Mesendoderm (in vitro differentiated cells): ENCODE data around the gene SRC.

Source experiments
- DNase-seq: peaks from one replicate; pipeline ENCODE4 v3.0.0; 2013
- H2AK5ac ChIP-seq: 2 replicates; pipeline ENCODE4 v1.6.1; 2013; ENCODE audit warnings: low read length, inconsistent platforms
- H2BK120ac ChIP-seq: 2 replicates; pipeline ENCODE4 v1.6.1; 2013; ENCODE audit warnings: low read depth, mild to moderate bottlenecking, low read length, moderate library complexity, mixed read lengths
- H2BK15ac ChIP-seq: replicated peaks from 2 replicates; pipeline ENCODE4 v1.6.1; 2013; ENCODE audit warnings: low read depth, mild to moderate bottlenecking, moderate library complexity
- H2BK5ac ChIP-seq: 2 replicates; pipeline ENCODE4 v1.6.1; 2013; ENCODE audit warnings: low read length, inconsistent platforms
- H3K18ac ChIP-seq: 2 replicates; pipeline ENCODE4 v1.6.1; 2013; ENCODE audit warnings: mild to moderate bottlenecking, low read length, mixed read lengths
- H3K23ac ChIP-seq: one replicate; pipeline ENCODE4 v1.6.1; 2013; ENCODE audit warnings: low read length
- H3K27ac ChIP-seq: 2 replicates; pipeline ENCODE4 v1.5.1; 2013; ENCODE audit warnings: low read depth, mild to moderate bottlenecking, inconsistent platforms, low read length, moderate library complexity
- H3K27me3 ChIP-seq: 2 replicates; pipeline ENCODE4 v1.6.1; 2013; ENCODE audit warnings: low read length, control low read depth, mild to moderate bottlenecking, inconsistent platforms; ENCODE audit not compliant: insufficient read depth, poor library complexity
- H3K36me3 ChIP-seq: 2 replicates; pipeline ENCODE4 v1.6.1; 2013; ENCODE audit warnings: low read length, inconsistent platforms; ENCODE audit not compliant: control insufficient read depth, insufficient read depth
- H3K4ac ChIP-seq: one replicate; pipeline ENCODE4 v1.6.1; 2013; ENCODE audit warnings: low read depth, mild to moderate bottlenecking, low read length, moderate library complexity
- H3K4me1 ChIP-seq: 2 replicates; pipeline ENCODE4 v1.6.1; 2013; ENCODE audit warnings: low read depth, low read length, inconsistent platforms; ENCODE audit not compliant: control insufficient read depth
- H3K4me2 ChIP-seq: 2 replicates; pipeline ENCODE4 v1.6.1; 2013; ENCODE audit warnings: low read length
- H3K4me3 ChIP-seq: 2 replicates; pipeline ENCODE4 v1.5.1; 2013; ENCODE audit warnings: mild to moderate bottlenecking, low read length
- H3K56ac ChIP-seq: one replicate; pipeline ENCODE4 v1.6.1; 2013; ENCODE audit warnings: low read length
- H3K79me1 ChIP-seq: 2 replicates; pipeline ENCODE4 v1.6.1; 2013; ENCODE audit warnings: low read length, inconsistent platforms
- H3K79me2 ChIP-seq: 2 replicates; pipeline ENCODE4 v1.6.1; 2013; ENCODE audit warnings: mild to moderate bottlenecking, low read length; ENCODE audit not compliant: control insufficient read depth, insufficient read depth
- H3K9ac ChIP-seq: 2 replicates; pipeline ENCODE4 v1.6.1; 2013; ENCODE audit warnings: low read length, inconsistent platforms
- H4K5ac ChIP-seq: one replicate; pipeline ENCODE4 v1.6.1; 2013; ENCODE audit warnings: low read length
- H4K8ac ChIP-seq: one replicate; pipeline ENCODE4 v1.6.1; 2013; ENCODE audit warnings: low read depth, mild to moderate bottlenecking, control low read depth, low read length, moderate library complexity
- WGBS: extraction: QIAGEN DNeasy Blood & Tissue Kit; methylation state at CpG from one replicate; pipeline ENCODE4 v1.1.7; 2013; ENCODE audit warnings: low lambda C conversion rate, missing lambda C conversion rate; ENCODE audit not compliant: insufficient coverage; ENCODE audit errors: extremely low coverage; 5-methylcytosine and 5-hydroxymethylcytosine counted together

The SRC gene

GRCh38 chr20:37393196-37393862 lies 47.4 kb downstream of the SRC start:
- Histone ChIP-seq H2BK5ac (no peak overlapping the region), H3K27ac (no peak overlapping the region), H3K4me2 (no peak overlapping the region), H3K4me1 (peaks cover 8% of the 10 kb centered on the region), H3K79me2 (no peaks in the 10 kb centered on the region), H2AK5ac (no peak overlapping the region), H3K79me1 (peaks cover 2% of the 10 kb centered on the region), H2BK15ac (no peak overlapping the region), H4K8ac (no peak overlapping the region), H3K56ac (no peak overlapping the region), H3K4me3 (no peak overlapping the region), H3K4ac (no peak overlapping the region), H3K9ac (no peak overlapping the region), H3K23ac (no peak overlapping the region), H4K5ac (no peak overlapping the region), H3K18ac (no peak overlapping the region), H3K36me3 (peaks cover 2% of the 10 kb centered on the region), H3K27me3 (no peaks in the 10 kb centered on the region), H2BK120ac (no peak overlapping the region)
- no CpG with 5 or more reads among the region's 11 CpGs for WGBS
- DNase-seq, result no peak

- no CpG with 5 or more reads among the region's 22 CpGs for WGBS
Observed at GRCh38 chr20:37393863-37394542, 48.1 kb downstream of the SRC start.

GRCh38 chr20:37394543-37395409 lies 48.8 kb downstream of the SRC start:
- no peak overlapping the region for H3K23ac ChIP-seq
- H3K18ac ChIP-seq, result no peak overlapping the region
- H3K9ac ChIP-seq, result no peak overlapping the region
- peaks cover 2% of the 10 kb centered on the region for H3K79me1 ChIP-seq
- no peak overlapping the region for H4K8ac ChIP-seq
- no peak overlapping the region for H2BK5ac ChIP-seq
- no peak overlapping the region for H3K27ac ChIP-seq
- DNase-seq, result no peak
- no peak overlapping the region for H4K5ac ChIP-seq
- no peak overlapping the region for H3K4ac ChIP-seq
- peaks cover 3% of the 10 kb centered on the region for H3K36me3 ChIP-seq
- H3K4me2 ChIP-seq, result no peak overlapping the region
- H3K79me2 ChIP-seq, result no peaks in the 10 kb centered on the region
- H3K4me1 ChIP-seq, result peaks cover 8% of the 10 kb centered on the region
- no peak overlapping the region for H3K4me3 ChIP-seq
- WGBS, result no CpG with 5 or more reads among the region's 19 CpGs
- H2BK15ac ChIP-seq, result no peak overlapping the region
- H3K56ac ChIP-seq, result no peak overlapping the region
- no peak overlapping the region for H2AK5ac ChIP-seq
- H3K27me3 ChIP-seq, result no peaks in the 10 kb centered on the region
- no peak overlapping the region for H2BK120ac ChIP-seq

More at GRCh38 chr20:37393863-37394542, 48.1 kb downstream of the SRC start:
- no peak overlapping the region for H3K4me2 ChIP-seq
- no peak overlapping the region for H3K9ac ChIP-seq
- peaks cover 8% of the 10 kb centered on the region for H3K4me1 ChIP-seq
- no peak overlapping the region for H3K23ac ChIP-seq
- no peak overlapping the region for H2BK5ac ChIP-seq
- H3K56ac ChIP-seq, result peak overlapping the region; percentile 6
- no peak overlapping the region for H2AK5ac ChIP-seq
- no peak overlapping the region for H3K27ac ChIP-seq
- DNase-seq, result no peak
- H4K8ac ChIP-seq, result no peak overlapping the region
- H3K4me3 ChIP-seq, result no peak overlapping the region
- peaks cover 3% of the 10 kb centered on the region for H3K36me3 ChIP-seq
- H2BK15ac ChIP-seq, result no peak overlapping the region
- H4K5ac ChIP-seq, result no peak overlapping the region
- H3K79me2 ChIP-seq, result no peaks in the 10 kb centered on the region
- H3K27me3 ChIP-seq, result no peaks in the 10 kb centered on the region
- H3K18ac ChIP-seq, result no peak overlapping the region
- no peak overlapping the region for H3K4ac ChIP-seq
- H3K79me1 ChIP-seq, result peaks cover 2% of the 10 kb centered on the region
- no peak overlapping the region for H2BK120ac ChIP-seq

- WGBS, result no CpG with 5 or more reads among the region's 9 CpGs
- no peak for DNase-seq
- H3K36me3 ChIP-seq, result peaks cover 2% of the 10 kb centered on the region
- no peak overlapping the region for H3K4me2 ChIP-seq
- peaks cover 8% of the 10 kb centered on the region for H3K4me1 ChIP-seq
- no peaks in the 10 kb centered on the region for H3K27me3 ChIP-seq
- no peak overlapping the region for H2AK5ac ChIP-seq
- no peak overlapping the region for H3K4me3 ChIP-seq
- H2BK15ac ChIP-seq, result no peak overlapping the region
- H3K23ac ChIP-seq, result no peak overlapping the region
- no peak overlapping the region for H3K27ac ChIP-seq
- no peak overlapping the region for H3K18ac ChIP-seq
- peak overlapping the region; percentile 18 for H3K9ac ChIP-seq
- no peak overlapping the region for H4K5ac ChIP-seq
- no peak overlapping the region for H3K56ac ChIP-seq
- H2BK5ac ChIP-seq, result no peak overlapping the region
- no peak overlapping the region for H3K4ac ChIP-seq
- H2BK120ac ChIP-seq, result no peak overlapping the region
- no peak overlapping the region for H4K8ac ChIP-seq
- H3K79me1 ChIP-seq, result peaks cover 2% of the 10 kb centered on the region
- H3K79me2 ChIP-seq, result no peaks in the 10 kb centered on the region
Observed at GRCh38 chr20:37395410-37395797, 49.5 kb downstream of the SRC start.

DNA sequence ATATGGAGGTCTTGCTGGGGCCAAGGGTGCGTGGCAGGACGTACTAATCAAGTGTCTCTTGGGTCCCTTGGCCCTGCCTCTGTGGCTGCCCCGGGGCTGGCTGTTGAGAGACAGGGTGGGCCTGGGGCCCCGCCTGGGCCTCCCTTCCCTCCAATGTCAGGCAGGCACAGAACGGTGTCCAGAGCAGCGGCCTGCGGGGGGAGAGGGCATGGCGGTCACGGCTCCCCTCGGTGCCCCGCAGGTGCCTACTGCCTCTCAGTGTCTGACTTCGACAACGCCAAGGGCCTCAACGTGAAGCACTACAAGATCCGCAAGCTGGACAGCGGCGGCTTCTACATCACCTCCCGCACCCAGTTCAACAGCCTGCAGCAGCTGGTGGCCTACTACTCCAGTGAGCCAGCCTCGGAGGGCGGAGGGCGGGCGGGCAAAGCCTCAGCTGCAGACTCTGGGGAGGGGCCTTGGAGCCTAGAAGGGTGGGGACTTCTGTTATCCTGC lies 50.0 kb downstream of the SRC start:
- H4K8ac ChIP-seq, result no peak overlapping the region
- no peak overlapping the region for H2BK5ac ChIP-seq
- H4K5ac ChIP-seq, result no peak overlapping the region
- no peak overlapping the region for H2BK120ac ChIP-seq
- WGBS, result no CpG with 5 or more reads among the region's 22 CpGs
- H3K27me3 ChIP-seq, result no peaks in the 10 kb centered on the region
- no peak overlapping the region for H3K4me2 ChIP-seq
- H3K36me3 ChIP-seq, result peaks cover 2% of the 10 kb centered on the region
- no peak overlapping the region for H2AK5ac ChIP-seq
- H3K18ac ChIP-seq, result no peak overlapping the region
- peaks cover 2% of the 10 kb centered on the region for H3K79me1 ChIP-seq
- peak overlapping the region; percentile 7 for H3K9ac ChIP-seq
- peak overlapping the region; percentile 86 for H3K56ac ChIP-seq
- peaks cover 8% of the 10 kb centered on the region for H3K4me1 ChIP-seq
- no peak overlapping the region for H2BK15ac ChIP-seq
- H3K4ac ChIP-seq, result no peak overlapping the region
- no peak overlapping the region for H3K27ac ChIP-seq
- peak; percentile 91 for DNase-seq
- H3K4me3 ChIP-seq, result no peak overlapping the region
- no peak overlapping the region for H3K23ac ChIP-seq
- H3K79me2 ChIP-seq, result no peaks in the 10 kb centered on the region
